Muscle layer of duodenum (tissue), 2 donors: Measurements from ENCODE around the gene DBF4B.

Source experiments
- H3K27ac ChIP-seq: one replicate; pipeline ENCODE4 v1.7.0; 2013; ENCODE audit warnings: mild to moderate bottlenecking, low read length
- H3K27me3 ChIP-seq: one replicate; pipeline ENCODE4 v1.7.0; 2013; ENCODE audit warnings: low read depth, mild to moderate bottlenecking, control low read depth, low read length
- H3K36me3 ChIP-seq, 2 donors: one replicate each; pipeline ENCODE4 v1.7.0; 2013; ENCODE audit warnings: low read length in 2 of 2, control low read depth in 1 of 2, mild to moderate bottlenecking in 1 of 2; ENCODE audit not compliant: insufficient read depth in 2 of 2, control insufficient read depth in 1 of 2
- H3K4me1 ChIP-seq, 2 donors: one replicate each; pipeline ENCODE4 v1.7.0; 2013; ENCODE audit warnings: low read length in 2 of 2, mild to moderate bottlenecking in 2 of 2, control low read depth in 1 of 2, moderate library complexity in 1 of 2; ENCODE audit not compliant: insufficient read depth in 2 of 2, control insufficient read depth in 1 of 2
- H3K4me3 ChIP-seq, 2 donors: one replicate each; pipeline ENCODE4 v1.7.0; 2013; ENCODE audit warnings: low read length in 2 of 2, low read depth in 1 of 2, mild to moderate bottlenecking in 1 of 2
- H3K9me3 ChIP-seq, 2 donors: one replicate each; pipeline ENCODE4 v1.7.0; 2013; ENCODE audit warnings: low read length in 2 of 2, control low read depth in 1 of 2, mild to moderate bottlenecking in 1 of 2; ENCODE audit not compliant: control insufficient read depth in 1 of 2
- donor health status: healthy.

The DBF4B gene

DNA sequence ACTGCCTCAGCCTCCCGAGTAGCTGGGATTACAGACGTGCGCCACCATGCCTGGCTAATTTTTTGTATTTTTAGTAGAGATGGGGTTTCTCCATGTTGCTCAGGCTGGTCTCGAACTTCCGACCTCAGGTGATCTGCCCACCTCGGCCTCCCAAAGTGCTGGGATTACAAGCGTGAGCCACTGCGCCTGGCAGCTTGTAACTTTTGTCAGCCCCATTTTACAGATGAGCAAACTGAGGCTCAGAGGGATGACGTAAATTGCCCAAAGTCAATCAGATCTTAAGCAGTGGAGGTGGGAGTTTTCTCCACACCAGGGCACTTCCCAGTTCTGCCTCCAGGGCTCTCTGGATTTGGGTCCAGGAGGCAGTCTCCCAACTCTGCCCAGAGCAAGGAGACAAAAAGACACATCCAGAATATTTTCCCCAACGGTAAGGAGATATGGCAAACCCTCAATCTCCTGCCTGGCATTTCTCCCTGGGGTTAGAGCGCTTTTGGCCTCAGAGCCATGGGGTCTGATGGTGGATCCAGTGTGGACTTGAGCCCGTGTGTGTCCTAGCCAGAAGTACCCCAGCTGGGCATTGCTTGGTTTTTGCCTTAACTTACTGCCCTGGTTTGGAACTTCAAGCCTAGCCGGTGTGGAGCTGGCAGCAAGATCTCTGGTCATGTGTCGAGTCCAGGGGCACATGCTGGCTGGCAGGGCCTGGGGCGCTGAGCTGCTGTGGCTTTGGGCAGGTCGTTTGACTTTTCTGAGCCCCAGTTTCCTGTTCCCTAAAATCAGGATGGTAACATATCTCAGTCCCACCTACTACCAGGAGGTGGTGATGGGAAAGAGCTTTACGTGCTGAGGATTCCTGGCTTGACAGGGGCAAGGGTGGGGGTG lies 53.7 kb downstream of the DBF4B start:
- H3K27me3 ChIP-seq: peaks cover 14% of the 10 kb centered on the region
- no peak overlapping the region for H3K27ac ChIP-seq
- H3K4me1 ChIP-seq: peaks cover 0 to 13% of the 10 kb centered on the region in 2 donors
- no peaks in the 10 kb centered on the region for H3K36me3 ChIP-seq
- H3K4me3 ChIP-seq: no peak overlapping the region
- no peaks in the 10 kb centered on the region for H3K9me3 ChIP-seq

DNA sequence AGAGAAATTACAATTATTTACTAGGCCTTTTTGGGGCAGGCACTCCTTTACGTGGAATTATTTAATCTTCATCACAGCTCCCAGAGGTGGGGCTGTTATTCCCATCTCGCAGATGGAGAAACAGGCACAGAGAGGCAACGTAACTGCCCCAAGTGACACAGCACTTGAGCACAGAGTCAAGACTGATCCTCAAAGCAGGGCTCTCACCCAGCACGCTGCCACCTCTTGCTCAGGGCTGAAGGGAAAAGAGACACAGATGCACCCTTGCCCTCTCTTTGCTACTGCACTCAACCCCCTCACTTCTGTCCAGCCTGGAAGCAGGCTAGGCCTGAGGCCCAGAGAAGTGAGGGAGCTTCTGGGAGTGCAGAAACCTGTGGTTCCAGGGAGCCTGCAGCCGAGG lies 54.7 kb downstream of the DBF4B start:
- Histone ChIP-seq H3K4me3 (no peak overlapping the region), H3K4me1 (peaks cover 0 to 13% of the 10 kb centered on the region in 2 donors), H3K27ac (no peak overlapping the region), H3K36me3 (no peaks in the 10 kb centered on the region), H3K9me3 (no peaks in the 10 kb centered on the region), H3K27me3 (peaks cover 8% of the 10 kb centered on the region)

DNA sequence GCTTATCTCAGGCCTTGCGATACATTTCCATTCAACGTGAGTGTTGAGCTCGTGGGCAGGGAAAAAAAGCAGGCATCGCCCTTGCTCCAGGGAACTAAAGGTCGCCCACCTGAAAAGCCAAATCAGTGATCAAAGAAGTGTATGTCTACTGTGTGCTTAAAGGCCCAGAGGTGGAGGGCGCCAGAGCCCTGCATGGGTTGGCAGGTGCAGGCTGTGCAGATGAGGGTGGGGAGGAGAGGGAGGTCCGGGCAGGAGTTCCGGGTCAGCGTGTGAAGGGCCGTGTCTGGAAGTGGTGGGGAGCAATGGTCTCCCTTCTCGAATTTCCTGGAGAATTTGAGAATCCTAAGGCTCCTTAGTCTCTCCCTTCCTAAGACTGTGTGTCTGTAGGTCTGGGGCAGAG lies 57.5 kb downstream of the DBF4B start:
- Histone ChIP-seq H3K36me3 (no peaks in the 10 kb centered on the region), H3K9me3 (no peaks in the 10 kb centered on the region), H3K4me3 (no peak overlapping the region), H3K27me3 (no peaks in the 10 kb centered on the region), H3K27ac (no peak overlapping the region), H3K4me1 (no peaks in the 10 kb centered on the region)

DNA sequence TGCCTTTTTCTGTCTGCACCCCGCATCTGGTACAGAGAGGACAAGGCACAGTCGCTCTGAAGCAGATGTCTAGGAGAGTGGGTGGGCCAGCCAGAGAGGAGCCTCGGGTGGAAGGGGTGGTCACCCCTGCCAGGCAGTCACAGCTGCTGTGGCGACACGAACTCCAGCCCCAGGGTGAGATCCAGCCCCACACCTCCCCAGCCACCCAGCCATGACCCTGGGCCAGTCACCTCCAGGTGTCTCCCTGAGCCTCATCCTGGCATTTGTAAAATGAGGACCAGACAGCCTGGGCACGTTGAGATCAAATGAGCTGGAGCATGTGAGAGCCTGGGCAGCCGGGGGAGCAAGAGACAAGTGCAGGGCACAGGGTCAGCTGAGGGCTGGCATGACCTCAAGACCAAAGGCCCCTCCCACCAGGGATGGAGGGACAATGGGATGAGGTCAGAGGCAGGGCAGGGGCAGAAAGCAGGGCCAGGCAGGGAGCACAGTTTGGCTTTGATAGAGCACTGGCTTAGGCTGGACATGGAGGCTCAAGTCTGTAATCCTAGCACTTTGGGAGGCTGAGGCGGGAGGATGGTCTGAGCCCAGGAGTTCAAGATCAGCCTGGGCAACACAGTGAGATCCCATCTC lies 58.1 kb downstream of the DBF4B start:
- H3K36me3 ChIP-seq: no peaks in the 10 kb centered on the region
- H3K27ac ChIP-seq: no peak overlapping the region
- H3K4me1 ChIP-seq: no peaks in the 10 kb centered on the region

DNA sequence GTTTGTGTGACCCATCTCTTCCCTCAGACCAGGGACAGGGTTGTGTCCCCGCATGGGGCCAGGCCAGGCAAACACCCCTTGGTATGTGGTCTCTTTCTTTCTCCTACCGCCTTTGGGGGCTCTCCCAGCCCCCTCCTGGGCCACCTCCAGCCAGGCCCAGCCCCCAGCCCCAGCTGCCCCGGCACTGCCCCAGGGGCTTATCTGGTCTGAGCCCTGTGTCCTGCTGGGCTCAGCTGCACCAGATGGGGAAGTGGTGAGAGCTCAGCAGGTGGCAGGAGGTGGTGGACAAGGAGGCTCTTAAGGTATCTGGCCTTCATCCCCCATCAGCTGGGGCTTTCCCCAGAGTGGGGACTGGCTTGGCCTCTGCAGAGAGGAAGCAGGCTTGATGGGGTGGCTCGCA lies 59.0 kb downstream of the DBF4B start:
- Histone ChIP-seq H3K4me3 (no peak overlapping the region), H3K36me3 (no peaks in the 10 kb centered on the region), H3K27me3 (no peaks in the 10 kb centered on the region), H3K4me1 (no peaks in the 10 kb centered on the region), H3K9me3 (no peaks in the 10 kb centered on the region), H3K27ac (no peak overlapping the region)

More for the DNA sequence above, 58.1 kb downstream of the DBF4B start:
- Histone ChIP-seq H3K9me3 (no peaks in the 10 kb centered on the region), H3K27me3 (no peaks in the 10 kb centered on the region), H3K4me3 (no peak overlapping the region)

DNA sequence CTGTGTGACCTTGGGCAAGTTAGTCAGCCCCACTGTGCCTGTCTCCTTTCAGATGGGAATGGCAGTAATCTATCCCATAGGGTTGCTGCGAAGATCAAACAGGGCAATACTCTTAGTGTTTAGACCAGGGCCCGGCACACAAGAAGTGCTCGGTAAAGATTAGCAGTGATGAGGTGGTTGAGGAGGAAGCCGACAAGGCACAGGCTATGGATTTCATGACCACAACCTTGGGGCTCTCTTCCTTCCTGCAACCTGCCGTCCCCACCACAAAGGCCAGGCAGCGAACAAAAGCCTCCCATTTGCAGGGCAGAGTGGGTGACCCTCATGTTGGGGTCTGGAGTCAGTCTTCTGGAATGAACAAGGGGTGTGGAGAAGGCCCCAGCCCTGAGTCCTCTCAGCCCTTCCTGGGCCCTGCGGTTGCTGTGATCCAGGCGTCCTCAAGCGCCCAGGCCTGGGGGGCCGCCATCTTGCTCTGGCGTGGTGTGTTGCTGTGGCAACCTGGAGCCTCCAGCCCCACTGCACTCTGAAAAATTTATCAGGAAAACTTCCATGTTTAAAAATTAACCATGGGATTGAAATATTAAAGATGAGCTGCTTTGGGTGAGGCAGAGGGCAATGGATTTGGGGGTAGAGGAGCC lies 60.2 kb downstream of the DBF4B start:
- no peaks in the 10 kb centered on the region for H3K9me3 ChIP-seq
- no peaks in the 10 kb centered on the region for H3K4me1 ChIP-seq
- H3K4me3 ChIP-seq: no peak overlapping the region
- H3K27ac ChIP-seq: no peak overlapping the region
- no peaks in the 10 kb centered on the region for H3K36me3 ChIP-seq
- no peaks in the 10 kb centered on the region for H3K27me3 ChIP-seq

DNA sequence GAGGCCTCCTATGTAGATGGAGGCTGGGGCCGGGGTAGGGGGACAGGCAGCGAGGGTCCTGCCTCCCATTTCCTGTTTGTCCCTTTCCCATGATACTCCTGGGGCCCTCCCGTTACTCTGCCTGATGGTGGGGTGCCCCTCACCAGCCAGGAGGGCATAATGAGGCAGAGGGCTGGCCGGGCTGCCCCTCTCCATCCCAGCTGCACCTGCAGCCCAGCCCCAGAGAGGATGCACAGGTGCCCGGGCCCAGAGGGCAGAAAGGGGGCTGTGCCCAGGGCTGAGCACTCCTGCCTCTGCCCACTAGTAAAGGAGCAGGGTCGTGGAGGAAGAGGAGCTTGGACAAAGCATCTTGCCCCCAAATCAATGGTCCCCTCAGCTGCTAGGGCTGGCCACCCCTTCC lies 60.8 kb downstream of the DBF4B start:
- H3K9me3 ChIP-seq: no peaks in the 10 kb centered on the region
- H3K27me3 ChIP-seq: no peaks in the 10 kb centered on the region
- no peaks in the 10 kb centered on the region for H3K4me1 ChIP-seq

DNA sequence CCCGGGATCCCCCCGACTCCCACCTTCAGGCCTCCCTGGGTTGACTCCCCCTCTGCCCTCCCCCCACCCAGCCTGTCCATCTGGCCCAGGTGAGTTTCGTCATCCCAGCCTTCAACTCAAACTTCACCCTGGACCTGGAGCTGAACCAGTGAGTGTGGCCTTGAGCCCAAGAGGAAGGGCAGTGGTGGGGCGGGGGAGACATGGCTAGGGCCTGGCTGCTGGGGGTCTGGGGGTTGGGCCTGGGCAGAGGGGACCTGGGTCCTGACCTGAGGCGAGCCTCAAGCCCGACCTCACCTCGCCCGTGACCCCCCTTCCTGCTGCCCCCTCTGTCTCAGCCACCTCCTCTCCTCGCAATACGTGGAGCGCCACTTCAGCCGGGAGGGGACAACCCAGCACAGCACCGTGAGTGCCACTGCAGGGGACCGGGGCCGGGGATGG lies 61.2 kb downstream of the DBF4B start:
- Histone ChIP-seq H3K4me1 (no peaks in the 10 kb centered on the region), H3K9me3 (no peaks in the 10 kb centered on the region), H3K4me3 (no peak overlapping the region), H3K27ac (no peak overlapping the region), H3K36me3 (no peaks in the 10 kb centered on the region), H3K27me3 (no peaks in the 10 kb centered on the region)

More for the DNA sequence above, 60.8 kb downstream of the DBF4B start:
- H3K36me3 ChIP-seq: no peaks in the 10 kb centered on the region
- no peak overlapping the region for H3K4me3 ChIP-seq
- no peak overlapping the region for H3K27ac ChIP-seq

DNA sequence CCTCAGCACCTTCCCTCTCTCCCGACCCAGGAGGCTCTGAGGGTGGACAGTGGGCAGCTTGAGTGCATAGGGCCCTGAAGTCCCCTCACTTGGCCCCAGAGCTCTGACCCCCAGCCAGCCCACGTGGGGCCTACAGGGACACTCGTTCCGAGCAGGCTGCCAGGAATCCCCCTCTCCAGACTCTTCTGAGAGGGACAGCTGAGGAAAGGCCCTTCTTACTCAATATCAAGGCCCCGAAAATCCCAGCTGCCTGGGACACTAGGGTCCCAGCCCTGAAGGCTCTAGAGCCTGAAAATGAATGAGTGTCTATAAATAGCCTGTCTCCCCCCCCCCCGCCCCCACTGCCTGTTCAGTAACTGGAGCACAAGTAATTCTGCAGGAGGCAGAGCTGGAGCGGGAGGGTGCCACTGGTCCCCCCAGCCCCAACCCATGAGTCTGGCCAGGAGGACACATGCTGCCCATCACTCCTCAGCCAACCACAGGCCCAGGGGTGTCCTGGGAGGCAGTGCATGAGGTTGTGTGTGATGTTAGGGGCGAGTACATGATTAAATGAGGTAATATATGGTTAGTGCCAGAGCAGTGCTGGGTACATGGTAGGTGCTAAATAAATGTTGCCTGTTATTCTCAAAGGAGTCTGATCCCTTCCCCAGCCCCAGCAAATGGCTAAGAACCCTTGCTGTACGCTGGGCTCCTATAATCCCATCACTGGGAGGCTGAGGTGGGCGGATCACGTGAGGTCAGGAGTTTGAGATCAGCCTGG lies 61.9 kb downstream of the DBF4B start:
- no peak overlapping the region for H3K27ac ChIP-seq
- no peaks in the 10 kb centered on the region for H3K27me3 ChIP-seq
- peaks cover 0 to 6% of the 10 kb centered on the region in 2 donors for H3K4me1 ChIP-seq

DNA sequence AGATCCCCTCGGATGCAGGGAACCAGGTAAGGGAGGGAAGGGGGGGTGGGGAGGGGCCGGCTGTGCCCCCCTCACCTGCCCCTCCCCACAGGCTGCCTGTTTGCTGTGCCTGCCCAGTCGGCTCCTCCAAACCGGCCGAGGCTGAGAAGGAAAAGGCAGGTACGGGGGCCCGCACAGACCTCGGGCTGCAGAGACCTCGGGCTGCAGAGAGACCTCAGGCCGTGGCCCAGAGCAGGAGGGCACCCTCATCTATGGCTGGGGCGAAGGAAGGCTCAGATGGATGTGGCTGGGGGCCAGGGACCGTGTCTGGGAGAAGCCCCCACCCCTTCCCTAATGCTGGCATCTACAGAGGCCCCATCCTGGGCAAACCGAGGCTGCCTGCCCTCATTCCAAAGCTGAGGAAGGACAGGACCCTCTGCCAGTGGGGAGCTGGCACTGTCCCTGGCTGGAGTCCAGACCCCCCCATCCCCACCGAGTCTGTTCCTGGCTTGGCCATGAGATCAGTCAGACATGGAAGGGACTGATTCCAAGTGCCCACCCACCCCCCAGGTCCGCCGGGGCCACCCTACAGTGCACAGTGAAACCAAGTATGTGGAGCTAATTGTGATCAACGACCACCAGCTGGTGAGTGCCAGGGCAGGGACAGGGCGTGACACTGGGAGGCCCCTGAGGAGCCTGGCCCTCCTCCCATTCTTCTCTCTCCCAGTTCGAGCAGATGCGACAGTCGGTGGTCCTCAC lies 64.0 kb downstream of the DBF4B start:
- Histone ChIP-seq H3K4me3 (no peak overlapping the region), H3K36me3 (no peaks in the 10 kb centered on the region), H3K27ac (no peak overlapping the region), H3K4me1 (peaks cover 0 to 15% of the 10 kb centered on the region in 2 donors), H3K9me3 (no peaks in the 10 kb centered on the region), H3K27me3 (no peaks in the 10 kb centered on the region)

More for the DNA sequence above, 61.9 kb downstream of the DBF4B start:
- no peak overlapping the region for H3K4me3 ChIP-seq
- H3K36me3 ChIP-seq: no peaks in the 10 kb centered on the region
- no peaks in the 10 kb centered on the region for H3K9me3 ChIP-seq
